Hepatocyte (in vitro differentiated cells): Measurements from ENCODE around the gene SMIM10L2A.

ENCODE experiments used
- CTCF ChIP-seq: fragments of 200-600 bp; sonication (generic); IDR thresholded peaks from 2 replicates; pipeline ENCODE4 v1.5.1; 2016; ENCODE audit warnings: antibody characterized with exemption, mild to moderate bottlenecking; ENCODE audit not compliant: poor library complexity
- EZH2 ChIP-seq: fragments of 200-600 bp; sonication (generic); IDR thresholded peaks from 2 replicates; pipeline ENCODE4 v1.6.1; 2016; ENCODE audit warnings: antibody characterized with exemption, mild to moderate bottlenecking, borderline replicate concordance
- EZH2phosphoT487 ChIP-seq: fragments of 200-600 bp; sonication (generic); IDR thresholded peaks from one replicate; pipeline ENCODE4 v1.6.1; 2018; ENCODE audit warnings: antibody characterized with exemption, mild to moderate bottlenecking, low read depth, moderate library complexity; ENCODE audit not compliant: unreplicated experiment, severe bottlenecking

GRCh38 chrX:135396109-135396508 is 25.6 kb upstream of the SMIM10L2A start:
- TF ChIP-seq EZH2, result no peak
- no peak for TF ChIP-seq CTCF
- TF ChIP-seq EZH2phosphoT487, result no peak
